DND-41 (cell line): ENCODE results near the gene SEC16A.

Source experiments
- ATAC-seq: fragments of 200-7000 bp; cut with Tn5 transposase; 3 replicates; pipeline ENCODE4 v1.9.1; 2021; ENCODE audit warnings: low read depth; ENCODE audit not compliant: insufficient read depth
- DNase-seq: peaks from one replicate; pipeline ENCODE4 v3.0.0-alpha.2; 2020
- H2AFZ ChIP-seq: 2 replicates; pipeline ENCODE4 v1.6.0; 2012; ENCODE audit warnings: low read depth, low read length
- H3K27ac ChIP-seq: 2 replicates; pipeline ENCODE4 v1.5.1; 2012; ENCODE audit warnings: low read length, inconsistent platforms
- H3K27me3 ChIP-seq: fragments of 200-600 bp; sonication (generic); 2 replicates; pipeline ENCODE4 v1.6.0; 2012; ENCODE audit warnings: low read length, mild to moderate bottlenecking, inconsistent platforms; ENCODE audit not compliant: insufficient read depth, poor library complexity
- H3K36me3 ChIP-seq: 2 replicates; pipeline ENCODE4 v1.5.1; 2012; ENCODE audit warnings: low read length, inconsistent platforms; ENCODE audit not compliant: insufficient read depth
- H3K4me1 ChIP-seq: 2 replicates; pipeline ENCODE4 v1.5.1; 2012; ENCODE audit warnings: mild to moderate bottlenecking, low read length; ENCODE audit not compliant: insufficient read depth
- H3K4me2 ChIP-seq: 2 replicates; pipeline ENCODE4 v1.6.0; 2012; ENCODE audit warnings: mild to moderate bottlenecking, moderate library complexity, low read length, inconsistent platforms; ENCODE audit not compliant: insufficient read depth
- H3K4me3 ChIP-seq, 2 experiments: fragments of 200-600 bp in 1 of 2; shearing (Covaris generic) in 1 of 2; 2 replicates each; pipeline ENCODE4 v1.5.1; 2012 to 2016; ENCODE audit warnings: inconsistent platforms in 2 of 2, low read length in 2 of 2, mild to moderate bottlenecking in 2 of 2, low read depth in 1 of 2, moderate library complexity in 1 of 2
- H3K79me2 ChIP-seq: 2 replicates; pipeline ENCODE4 v1.6.0; 2012; ENCODE audit warnings: low read length, inconsistent platforms; ENCODE audit not compliant: insufficient read depth
- H3K9ac ChIP-seq: 2 replicates; pipeline ENCODE4 v1.6.0; 2012; ENCODE audit warnings: low read depth, mild to moderate bottlenecking, inconsistent platforms, low read length, moderate library complexity
- H3K9me3 ChIP-seq: 2 replicates; pipeline ENCODE4 v1.5.1; 2012; ENCODE audit warnings: low read length, moderate library complexity, mild to moderate bottlenecking, inconsistent platforms; ENCODE audit not compliant: insufficient read depth, severe bottlenecking
- H4K20me1 ChIP-seq: 2 replicates; pipeline ENCODE4 v1.6.0; 2012; ENCODE audit warnings: low read length; ENCODE audit not compliant: insufficient read depth
- CTCF ChIP-seq: IDR thresholded peaks from 2 replicates; pipeline ENCODE4 v1.5.1; 2012; ENCODE audit warnings: borderline replicate concordance, low read length, moderate library complexity, mild to moderate bottlenecking; ENCODE audit not compliant: poor library complexity, severe bottlenecking; ENCODE audit errors: extremely low read depth
- EZH2 ChIP-seq: IDR thresholded peaks from 3 replicates; pipeline ENCODE4 v1.6.1; 2012; ENCODE audit warnings: borderline replicate concordance, low read depth, mild to moderate bottlenecking, moderate library complexity, low read length, inconsistent platforms; ENCODE audit not compliant: severe bottlenecking

The SEC16A gene

GRCh38 chr9:136405481-136405880 is 77.4 kb downstream of the SEC16A start:
- Histone ChIP-seq H3K9ac (no peak overlapping the region), H4K20me1 (peaks cover 3% of the 10 kb centered on the region; the same call in 1 of the 2 replicates), H3K4me2 (no peak overlapping the region), H3K27me3 (no peaks in the 10 kb centered on the region), H3K36me3 (peaks cover 56% of the 10 kb centered on the region), H3K27ac (no peak overlapping the region), H3K4me1 (peaks cover 23% of the 10 kb centered on the region), H2AFZ (no peak overlapping the region), H3K79me2 (peaks cover 21% of the 10 kb centered on the region), H3K9me3 (no peaks in the 10 kb centered on the region), H3K4me3 (no peak overlapping the region)
- no peak for TF ChIP-seq CTCF
- no peak for TF ChIP-seq EZH2
- ATAC-seq, result no peak
- DNase-seq, result no peak

- H3K4me3 ChIP-seq, result no peak overlapping the region
- H3K27ac ChIP-seq, result no peak overlapping the region
- H3K9me3 ChIP-seq, result no peaks in the 10 kb centered on the region
- peaks cover 18% of the 10 kb centered on the region for H3K79me2 ChIP-seq
- no peak overlapping the region for H2AFZ ChIP-seq
- TF ChIP-seq CTCF (no peak), EZH2 (no peak)
- H3K4me1 ChIP-seq, result peaks cover 24% of the 10 kb centered on the region
- H4K20me1 ChIP-seq, result peaks cover 3% of the 10 kb centered on the region; the same call in 1 of the 2 replicates
- peaks cover 56% of the 10 kb centered on the region for H3K36me3 ChIP-seq
- H3K27me3 ChIP-seq, result no peaks in the 10 kb centered on the region
- ATAC-seq (no peak), DNase-seq (no peak)
- H3K9ac ChIP-seq, result no peak overlapping the region
- no peak overlapping the region for H3K4me2 ChIP-seq
These were observed 78.1 kb downstream of the SEC16A start for GRCh38 chr9:136404801-136405136.

- ATAC-seq (no peak), DNase-seq (no peak)
- Histone ChIP-seq H3K36me3 (peaks cover 56% of the 10 kb centered on the region), H3K4me1 (peaks cover 21% of the 10 kb centered on the region), H3K27me3 (no peaks in the 10 kb centered on the region), H2AFZ (no peak overlapping the region), H4K20me1 (peaks cover 8% of the 10 kb centered on the region; the same call in 1 of the 2 replicates), H3K79me2 (peaks cover 19% of the 10 kb centered on the region), H3K4me3 (no peak overlapping the region), H3K4me2 (no peak overlapping the region), H3K9me3 (no peaks in the 10 kb centered on the region), H3K27ac (no peak overlapping the region; the same call in 1 of the 2 replicates), H3K9ac (no peak overlapping the region)
- TF ChIP-seq EZH2 (no peak), CTCF (no peak)
These were observed 78.7 kb downstream of the SEC16A start for GRCh38 chr9:136403915-136404800.
